ENCODE results near the gene PAQR6. TPM values are rescaled to one million over a fixed set of nuclear protein-coding genes. Genes with fewer than 3 reads are reported as not detected.
A peak's percentile ranks its signal among the peaks of the same experiment; 100 is the strongest.

Gene PAQR6
- total RNA-seq, 1 donor from 2014 or later, result 8.4 TPM

DNA sequence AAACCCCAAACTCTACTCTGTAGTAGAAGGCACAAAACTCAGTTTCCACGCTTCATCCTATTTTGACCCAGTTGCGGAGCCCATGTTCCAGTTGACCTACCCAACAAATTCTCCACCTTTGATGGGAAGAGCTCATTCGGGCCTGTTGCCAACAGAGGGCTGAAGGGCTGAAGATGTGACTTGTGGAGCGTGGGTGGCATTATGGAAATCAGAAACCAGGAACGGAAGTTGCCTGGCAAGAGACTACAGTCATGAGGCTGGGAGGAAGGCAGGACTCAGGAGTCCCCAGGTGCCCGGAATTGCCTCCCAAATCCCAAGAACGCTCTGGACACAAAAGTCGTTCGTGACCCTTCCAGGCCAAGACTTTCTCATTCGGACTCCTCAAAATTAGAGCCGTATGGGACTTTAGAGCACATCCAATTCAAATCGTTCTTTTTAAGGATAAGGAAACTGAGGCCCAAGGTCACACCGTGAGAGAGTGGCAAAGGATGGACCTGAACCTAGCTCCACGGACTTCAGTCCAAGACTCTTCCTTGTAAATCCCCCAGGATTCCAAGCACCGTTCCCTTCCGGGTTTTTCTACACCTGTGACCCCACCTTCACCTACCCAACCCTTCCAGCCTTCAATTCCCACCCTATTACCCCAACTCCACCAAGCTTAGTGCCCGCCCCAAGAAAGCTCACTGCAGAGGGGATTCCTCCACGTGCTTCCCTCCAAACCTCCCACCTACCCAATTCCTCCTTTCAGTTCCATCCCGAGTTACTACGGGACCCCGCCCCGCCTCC, 34.0 kb upstream of the PAQR6 start:
- Mint-ChIP-seq H3K27ac (ENCODE audit: unreplicated experiment) (peak overlapping the region; percentile 92), H3K27me3 (ENCODE audit: unreplicated experiment) (peaks cover 4% of the 10 kb centered on the region), H3K4me3 (ENCODE audit: unreplicated experiment) (peak overlapping the region; percentile 99), H3K9me3 (ENCODE audit: unreplicated experiment) (no peaks in the 10 kb centered on the region), H3K4me1 (ENCODE audit: unreplicated experiment) (peaks cover 21% of the 10 kb centered on the region), H3K36me3 (ENCODE audit: low read depth, unreplicated experiment) (peaks cover 19% of the 10 kb centered on the region)
- TF ChIP-seq, protein P1, sequence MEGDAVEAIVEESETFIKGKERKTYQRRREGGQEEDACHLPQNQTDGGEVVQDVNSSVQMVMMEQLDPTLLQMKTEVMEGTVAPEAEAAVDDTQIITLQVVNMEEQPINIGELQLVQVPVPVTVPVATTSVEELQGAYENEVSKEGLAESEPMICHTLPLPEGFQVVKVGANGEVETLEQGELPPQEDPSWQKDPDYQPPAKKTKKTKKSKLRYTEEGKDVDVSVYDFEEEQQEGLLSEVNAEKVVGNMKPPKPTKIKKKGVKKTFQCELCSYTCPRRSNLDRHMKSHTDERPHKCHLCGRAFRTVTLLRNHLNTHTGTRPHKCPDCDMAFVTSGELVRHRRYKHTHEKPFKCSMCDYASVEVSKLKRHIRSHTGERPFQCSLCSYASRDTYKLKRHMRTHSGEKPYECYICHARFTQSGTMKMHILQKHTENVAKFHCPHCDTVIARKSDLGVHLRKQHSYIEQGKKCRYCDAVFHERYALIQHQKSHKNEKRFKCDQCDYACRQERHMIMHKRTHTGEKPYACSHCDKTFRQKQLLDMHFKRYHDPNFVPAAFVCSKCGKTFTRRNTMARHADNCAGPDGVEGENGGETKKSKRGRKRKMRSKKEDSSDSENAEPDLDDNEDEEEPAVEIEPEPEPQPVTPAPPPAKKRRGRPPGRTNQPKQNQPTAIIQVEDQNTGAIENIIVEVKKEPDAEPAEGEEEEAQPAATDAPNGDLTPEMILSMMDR (IDR thresholded peaks at IDR 0.05; ENCODE audit: unreplicated experiment), result no peak
- no peak for DNase-seq (ENCODE audit: low spot score)

DNA sequence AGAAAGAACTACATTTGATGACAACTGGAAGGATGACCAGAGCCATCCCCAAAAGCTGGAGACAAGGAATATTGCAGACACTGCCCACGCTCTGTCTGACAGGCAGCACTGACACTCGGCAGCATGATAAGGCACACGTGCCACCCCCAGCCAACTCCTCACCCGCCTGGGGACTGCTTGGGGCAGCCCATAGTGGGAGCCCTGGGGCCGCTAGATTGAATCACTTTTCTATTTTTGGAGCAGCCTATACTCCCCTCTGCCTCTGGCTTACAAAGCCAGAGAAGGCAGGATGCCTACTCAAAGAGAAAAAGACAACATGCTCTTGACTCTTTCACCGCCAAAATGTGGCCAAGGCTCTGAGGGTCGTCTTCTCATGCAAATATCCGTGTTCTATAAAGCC, 33.4 kb upstream of the PAQR6 start:
- no peak for DNase-seq (ENCODE audit: low spot score)
- H3K27me3 Mint-ChIP-seq (ENCODE audit: unreplicated experiment), result peaks cover 4% of the 10 kb centered on the region
- no peak overlapping the region for H3K27ac Mint-ChIP-seq (ENCODE audit: unreplicated experiment)
- peaks cover 21% of the 10 kb centered on the region for H3K4me1 Mint-ChIP-seq (ENCODE audit: unreplicated experiment)
- peak overlapping the region; percentile 99 for H3K4me3 Mint-ChIP-seq (ENCODE audit: unreplicated experiment)
- TF ChIP-seq, protein P1 (IDR thresholded peaks at IDR 0.05; ENCODE audit: unreplicated experiment), result no peak
- H3K36me3 Mint-ChIP-seq (ENCODE audit: low read depth, unreplicated experiment), result peaks cover 23% of the 10 kb centered on the region
- no peaks in the 10 kb centered on the region for H3K9me3 Mint-ChIP-seq (ENCODE audit: unreplicated experiment)

DNA sequence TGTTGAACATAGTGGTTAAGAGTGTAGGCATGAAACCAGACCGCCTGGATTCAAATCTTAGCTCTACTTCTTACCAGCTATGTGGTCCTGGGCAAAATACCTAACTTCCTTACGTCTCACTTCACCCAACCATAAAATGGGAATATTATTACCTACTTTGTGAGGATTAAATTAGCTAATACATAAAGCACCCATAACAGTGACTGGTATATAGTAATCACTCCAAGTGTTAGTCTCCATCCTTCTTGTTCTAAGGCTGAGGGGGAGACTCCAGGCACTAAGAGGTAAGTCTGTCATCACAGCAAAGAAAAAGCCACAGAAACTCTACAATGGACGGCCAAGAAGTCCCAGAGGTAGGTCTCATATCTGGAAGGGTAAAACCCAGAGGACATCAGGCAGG, 32.0 kb upstream of the PAQR6 start:
- Mint-ChIP-seq H3K4me1 (ENCODE audit: unreplicated experiment) (peaks cover 21% of the 10 kb centered on the region), H3K27me3 (ENCODE audit: unreplicated experiment) (peaks cover 3% of the 10 kb centered on the region), H3K36me3 (ENCODE audit: low read depth, unreplicated experiment) (peaks cover 23% of the 10 kb centered on the region), H3K27ac (ENCODE audit: unreplicated experiment) (no peak overlapping the region), H3K4me3 (ENCODE audit: unreplicated experiment) (no peak overlapping the region), H3K9me3 (ENCODE audit: unreplicated experiment) (no peaks in the 10 kb centered on the region)
- TF ChIP-seq, protein P1 (IDR thresholded peaks at IDR 0.05; ENCODE audit: unreplicated experiment), result no peak
- no peak for DNase-seq (ENCODE audit: low spot score)

GRCh38 chr1:156276966-156277381, 29.1 kb upstream of the PAQR6 start:
- TF ChIP-seq, protein P1 (IDR thresholded peaks at IDR 0.05; ENCODE audit: unreplicated experiment), result no peak
- peaks cover 1% of the 10 kb centered on the region for H3K27me3 Mint-ChIP-seq (ENCODE audit: unreplicated experiment)
- H3K27ac Mint-ChIP-seq (ENCODE audit: unreplicated experiment), result no peak overlapping the region
- H3K4me3 Mint-ChIP-seq (ENCODE audit: unreplicated experiment), result peak overlapping the region; percentile 42
- H3K36me3 Mint-ChIP-seq (ENCODE audit: low read depth, unreplicated experiment), result peaks cover 47% of the 10 kb centered on the region
- no peaks in the 10 kb centered on the region for H3K9me3 Mint-ChIP-seq (ENCODE audit: unreplicated experiment)
- H3K4me1 Mint-ChIP-seq (ENCODE audit: unreplicated experiment), result peaks cover 9% of the 10 kb centered on the region
- no peak for DNase-seq (ENCODE audit: low spot score)

DNA sequence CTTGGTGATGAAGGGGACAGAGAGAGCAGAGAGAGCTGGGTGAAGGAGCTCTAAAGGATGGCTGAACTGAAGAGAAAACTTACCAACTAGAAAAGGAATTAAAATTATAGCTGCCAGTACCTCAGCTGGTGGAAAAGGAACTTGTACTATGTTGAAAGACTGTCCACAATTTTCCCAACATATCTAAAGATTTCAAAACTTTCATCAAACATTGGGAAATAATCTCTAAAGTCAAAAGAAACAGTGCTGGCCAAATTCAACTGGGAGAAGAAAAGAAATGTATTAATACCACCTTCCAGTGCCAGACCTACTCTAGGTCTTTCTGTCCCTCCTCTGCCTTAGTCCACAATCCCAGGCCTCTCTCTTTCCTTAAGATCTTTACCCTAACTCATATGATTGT, 28.7 kb upstream of the PAQR6 start:
- Mint-ChIP-seq H3K36me3 (ENCODE audit: low read depth, unreplicated experiment) (peaks cover 51% of the 10 kb centered on the region), H3K4me1 (ENCODE audit: unreplicated experiment) (peaks cover 6% of the 10 kb centered on the region), H3K27me3 (ENCODE audit: unreplicated experiment) (peaks cover 1% of the 10 kb centered on the region), H3K4me3 (ENCODE audit: unreplicated experiment) (peak overlapping the region; percentile 42), H3K27ac (ENCODE audit: unreplicated experiment) (no peak overlapping the region), H3K9me3 (ENCODE audit: unreplicated experiment) (no peaks in the 10 kb centered on the region)
- no peak for DNase-seq (ENCODE audit: low spot score)
- TF ChIP-seq, protein P1 (IDR thresholded peaks at IDR 0.05; ENCODE audit: unreplicated experiment), result no peak
